Measurements from ENCODE around the gene PDHA2.
"Not testable (repeated sequence)": the region's sequence is repeated elsewhere in the genome, so short reads cannot be mapped to it uniquely, and the experiment has no call there.

The PDHA2 gene

DNA sequence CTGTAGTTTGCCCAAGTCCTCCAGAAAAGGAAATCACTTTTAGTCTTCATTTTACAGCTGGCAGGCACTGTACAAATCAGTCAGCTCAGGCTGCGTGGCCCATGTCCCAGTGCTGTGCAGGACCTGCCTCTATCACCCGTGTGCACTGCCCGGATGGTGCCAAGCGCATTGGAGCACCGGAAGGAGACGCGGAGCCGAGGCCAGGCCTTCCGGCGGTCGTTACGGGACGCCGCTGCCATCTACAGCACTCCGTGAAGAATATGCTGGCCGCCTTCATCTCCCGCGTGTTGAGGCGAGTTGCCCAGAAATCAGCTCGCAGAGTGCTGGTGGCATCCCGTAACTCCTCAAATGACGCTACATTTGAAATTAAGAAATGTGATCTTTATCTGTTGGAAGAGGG, at the start of gene PDHA2:
TSS of gene PDHA2 (plus strand) at position 203 of the 400 bp plus-strand sequence. CDS start at position 261, 58 bp downstream.
- no peak for ATAC-seq
- no peak for DNase-seq

DNA sequence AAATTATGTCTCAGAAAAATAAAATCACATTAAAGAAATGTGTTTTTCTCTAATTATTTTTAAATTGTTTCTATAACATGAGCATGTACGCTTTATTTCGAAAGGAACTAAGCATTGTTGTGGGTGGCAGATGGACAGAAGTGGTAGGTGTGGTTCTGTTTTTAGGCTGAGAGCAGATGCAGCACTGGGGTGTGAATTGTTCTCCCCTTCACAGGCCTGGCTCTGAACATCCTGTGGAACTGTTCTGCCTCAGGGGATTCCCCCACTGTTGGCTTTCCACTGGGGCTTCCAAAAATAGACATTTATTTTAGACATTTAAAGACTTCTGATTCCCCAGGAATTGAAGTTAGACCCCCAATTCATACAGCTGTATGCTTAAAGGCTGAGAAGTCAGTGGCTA, 41.9 kb upstream of the PDHA2 start:
- ATAC-seq (no peak), DNase-seq (no peak)

GRCh38 chr4:95798727-95799126, 41.2 kb upstream of the PDHA2 start:
- no peak for DNase-seq
- ATAC-seq, result no peak

- no peak for DNase-seq
- no peak for ATAC-seq
These were observed 18.0 kb upstream of the PDHA2 start for GRCh38 chr4:95821867-95822266.

GRCh38 chr4:95825546-95825945, 14.3 kb upstream of the PDHA2 start:
- DNase-seq (no peak), ATAC-seq (no peak)

- DNase-seq, result no peak
- ATAC-seq, result no peak
These were observed 9.2 kb upstream of the PDHA2 start for GRCh38 chr4:95830651-95831050.

GRCh38 chr4:95831166-95831565, 8.7 kb upstream of the PDHA2 start:
- ATAC-seq, result no peak

DNA sequence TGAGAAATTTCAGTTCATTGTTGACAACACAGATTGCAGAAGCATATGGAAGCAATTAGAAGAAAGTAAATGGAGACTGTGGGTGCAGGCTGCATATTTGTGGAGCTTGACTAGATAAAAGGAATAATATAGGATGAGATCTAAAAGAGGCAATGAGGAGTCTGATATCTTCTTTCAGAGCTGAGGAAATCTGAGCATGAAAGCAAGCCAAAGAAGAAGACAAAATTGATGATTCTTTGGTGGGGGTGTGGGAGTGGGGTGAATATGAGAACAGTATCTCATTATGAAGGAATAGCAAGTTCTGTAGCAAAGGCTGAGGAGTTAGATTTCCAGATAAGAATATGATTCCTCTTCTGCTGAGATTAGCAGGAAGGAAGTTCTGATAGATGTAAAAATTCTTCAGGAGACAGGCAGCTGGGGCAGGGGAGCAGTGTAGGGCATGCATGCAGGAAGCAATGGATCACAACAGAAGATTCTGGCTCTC, 6.1 kb upstream of the PDHA2 start:
- ATAC-seq (no peak), DNase-seq (no peak)

More at GRCh38 chr4:95831166-95831565, 8.7 kb upstream of the PDHA2 start:
- no peak for DNase-seq

DNA sequence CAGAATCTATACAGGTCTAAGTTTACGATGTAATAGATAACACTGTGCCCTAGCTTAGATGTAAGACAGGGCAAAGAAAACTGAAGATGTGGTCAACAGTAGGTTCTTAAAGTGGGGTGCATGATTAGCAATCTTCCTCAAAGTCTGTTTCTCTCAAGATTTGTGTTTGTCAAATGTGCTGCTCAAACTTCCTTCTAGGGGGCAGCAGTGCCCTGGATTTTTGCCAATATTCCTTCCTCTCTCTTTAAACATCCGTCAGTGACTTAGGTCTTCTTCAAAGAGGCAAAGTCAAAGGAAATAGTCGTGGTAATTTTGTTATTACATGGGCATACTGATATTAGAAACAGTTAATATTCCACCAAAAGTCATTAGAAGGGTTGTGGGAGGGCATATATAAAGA, 4.2 kb upstream of the PDHA2 start:
- ATAC-seq (no peak), DNase-seq (no peak)

DNA sequence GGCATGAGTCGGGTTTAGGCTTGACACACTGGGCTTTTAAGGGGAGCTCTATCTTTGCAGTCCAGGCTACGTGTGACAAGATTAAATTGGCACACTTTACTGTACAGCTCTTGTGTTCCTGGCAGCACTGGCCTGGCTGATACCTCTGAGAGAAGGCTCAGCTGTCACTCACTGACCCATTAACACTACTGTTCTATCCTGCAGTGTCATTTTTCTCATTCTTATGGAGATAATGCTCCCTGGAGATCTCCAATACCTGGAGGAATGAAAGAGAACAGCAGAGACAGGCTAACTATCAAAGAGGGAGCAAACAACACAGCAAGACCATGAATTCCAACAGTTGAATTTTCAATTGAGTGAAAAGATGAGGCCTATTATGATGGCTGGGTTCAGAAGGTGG, 1.7 kb upstream of the PDHA2 start:
- ATAC-seq (no peak), DNase-seq (no peak)

- DNase-seq, result no peak
- no peak for ATAC-seq
These were observed 8.1 kb downstream of the PDHA2 start for GRCh38 chr4:95847908-95848460.

GRCh38 chr4:95850161-95850560, 10.3 kb downstream of the PDHA2 start:
- ATAC-seq (no peak), DNase-seq (no peak)

GRCh38 chr4:95857761-95858160, 17.9 kb downstream of the PDHA2 start:
- no peak for DNase-seq

DNA sequence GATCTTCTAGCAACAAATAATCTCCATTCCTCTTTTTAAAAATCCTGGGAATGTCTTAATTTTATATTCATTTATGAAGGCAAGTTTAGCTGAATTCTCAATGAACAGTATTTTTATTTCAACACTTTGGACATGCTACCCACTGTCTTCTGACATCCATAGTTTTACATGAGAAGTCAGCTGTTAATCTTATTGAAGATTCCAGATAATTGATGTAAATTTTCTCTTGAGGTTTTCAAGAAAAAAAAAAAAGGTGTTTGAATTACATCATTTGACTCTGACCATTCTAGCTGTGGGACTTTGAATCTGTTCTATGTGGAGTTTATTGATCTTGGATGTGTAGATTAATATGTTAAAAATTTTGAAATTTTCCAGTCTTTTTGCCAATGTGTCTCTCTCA, 28.0 kb downstream of the PDHA2 start:
- ATAC-seq, result no peak
- no peak for DNase-seq

More at GRCh38 chr4:95857761-95858160, 17.9 kb downstream of the PDHA2 start:
- ATAC-seq, result no peak

DNA sequence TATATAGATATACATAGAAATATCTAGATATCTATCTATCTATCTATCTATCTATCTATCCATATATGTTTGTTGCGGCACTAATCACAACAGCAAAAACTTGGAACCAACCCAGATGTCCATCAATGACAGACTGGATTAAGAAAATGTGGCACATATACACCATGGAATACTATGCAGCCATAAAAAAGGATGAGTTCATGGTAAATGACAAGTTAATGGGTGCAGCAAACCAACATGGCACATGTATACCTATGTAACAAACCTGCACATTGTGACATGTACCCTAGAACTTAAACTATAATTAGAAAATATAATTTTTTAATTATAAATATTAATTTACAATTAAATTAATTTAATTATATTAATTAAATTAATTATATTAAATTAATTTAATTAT, 29.5 kb downstream of the PDHA2 start:
- ATAC-seq, DNase-seq: not testable (repeated sequence)

GRCh38 chr4:95869961-95870500, 30.1 kb downstream of the PDHA2 start:
- no peak for ATAC-seq
- DNase-seq, result no peak

DNA sequence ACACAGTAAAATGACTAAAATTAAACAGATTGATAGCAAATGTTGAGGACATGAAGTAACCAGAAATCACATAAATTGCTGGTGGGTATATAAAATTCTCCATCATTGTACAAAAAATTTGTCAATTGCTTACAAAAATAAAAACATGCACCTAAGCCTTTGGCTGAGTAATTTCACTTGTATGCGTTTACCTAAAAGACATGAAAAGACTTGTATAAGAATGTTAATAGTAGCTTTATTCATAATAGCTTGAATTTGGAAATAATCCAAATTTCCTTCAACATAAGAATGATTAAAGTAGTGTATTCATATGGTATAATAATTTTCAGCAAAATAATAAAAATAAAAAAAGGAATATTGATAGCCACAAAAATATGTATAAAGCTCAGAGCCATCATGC, 37.7 kb downstream of the PDHA2 start:
- ATAC-seq, result no peak
- no peak for DNase-seq

- DNase-seq, result no peak
- ATAC-seq, result no peak
These were observed 47.7 kb downstream of the PDHA2 start for GRCh38 chr4:95887551-95887950.

- ATAC-seq (no peak), DNase-seq (no peak)
These were observed 49.8 kb downstream of the PDHA2 start for GRCh38 chr4:95889662-95890061.

All from stimulated activated naive CD8-positive, alpha-beta T cell treated with anti-CD3 and anti-CD28 coated beads, Interleukin-15, Interleukin-2, amounts not matched to agents 100 U/mL and 50 U/mL, for 24 hours (primary cell).